Fibroblast of villous mesenchyme (primary cell): ENCODE measurements around the gene VPS51. TPM values are rescaled to one million over a fixed set of nuclear protein-coding genes. Genes with fewer than 3 reads are reported as not detected.
A peak's percentile ranks its signal among the peaks of the same experiment; 100 is the strongest.
"Not testable (repeated sequence)": the region's sequence is repeated elsewhere in the genome, so short reads cannot be mapped to it uniquely, and the experiment has no call there.

Source experiments
- DNase-seq: peaks from one replicate; pipeline ENCODE4 v3.0.0-alpha.2; 2010; ENCODE audit warnings: low read depth
- H3K4me3 ChIP-seq: 2 replicates; pipeline ENCODE4 v1.5.1; 2011; ENCODE audit warnings: low read depth, mild to moderate bottlenecking, low read length
- total RNA-seq: library from RNA; depleted of rRNA; stranded (reverse); fragments of >200 nt; gene quantifications from 2 replicates; pipeline ENCODE4 v1.2.3, GENCODE V29; 2012
- TF ChIP-seq, protein P1 (sequence below): IDR thresholded peaks from 2 replicates; pipeline ENCODE4 v1.5.1; 2012; ENCODE audit warnings: low read depth, mild to moderate bottlenecking, low read length; ENCODE audit not compliant: insufficient read depth

VPS51 gene
- total RNA-seq, 1 donor: 104 TPM

DNA sequence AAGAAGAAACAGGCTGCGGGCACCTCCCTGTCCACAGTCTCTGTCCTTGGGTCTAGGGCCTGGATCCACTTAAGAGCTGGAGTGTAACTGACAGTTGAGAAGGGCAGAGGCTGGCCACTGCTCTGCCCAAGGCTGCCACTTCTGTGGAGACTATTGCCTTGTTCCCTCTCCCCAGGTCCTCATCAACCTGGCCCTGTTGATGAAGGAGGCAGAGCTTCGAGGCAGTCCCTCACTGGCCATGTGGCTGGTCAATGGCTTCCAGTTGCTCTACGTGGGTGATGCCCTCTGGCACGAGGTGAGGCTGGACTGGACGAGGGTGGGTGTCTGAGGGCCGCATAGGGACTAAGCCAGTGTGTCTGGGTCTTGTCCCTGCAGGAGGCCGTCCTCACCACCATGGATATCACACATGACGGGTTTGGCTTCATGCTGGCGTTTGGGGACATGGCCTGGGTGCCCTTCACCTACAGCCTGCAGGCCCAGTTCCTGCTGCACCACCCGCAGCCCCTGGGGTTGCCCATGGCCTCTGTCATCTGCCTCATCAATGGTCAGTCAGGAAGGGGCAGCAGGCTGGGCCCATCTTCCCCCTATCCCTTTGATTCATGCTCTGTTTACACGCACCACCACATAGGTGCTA, 18.6 kb downstream of the VPS51 start:
- H3K4me3 ChIP-seq: no peak overlapping the region
- DNase-seq: no peak
- TF ChIP-seq, protein P1, sequence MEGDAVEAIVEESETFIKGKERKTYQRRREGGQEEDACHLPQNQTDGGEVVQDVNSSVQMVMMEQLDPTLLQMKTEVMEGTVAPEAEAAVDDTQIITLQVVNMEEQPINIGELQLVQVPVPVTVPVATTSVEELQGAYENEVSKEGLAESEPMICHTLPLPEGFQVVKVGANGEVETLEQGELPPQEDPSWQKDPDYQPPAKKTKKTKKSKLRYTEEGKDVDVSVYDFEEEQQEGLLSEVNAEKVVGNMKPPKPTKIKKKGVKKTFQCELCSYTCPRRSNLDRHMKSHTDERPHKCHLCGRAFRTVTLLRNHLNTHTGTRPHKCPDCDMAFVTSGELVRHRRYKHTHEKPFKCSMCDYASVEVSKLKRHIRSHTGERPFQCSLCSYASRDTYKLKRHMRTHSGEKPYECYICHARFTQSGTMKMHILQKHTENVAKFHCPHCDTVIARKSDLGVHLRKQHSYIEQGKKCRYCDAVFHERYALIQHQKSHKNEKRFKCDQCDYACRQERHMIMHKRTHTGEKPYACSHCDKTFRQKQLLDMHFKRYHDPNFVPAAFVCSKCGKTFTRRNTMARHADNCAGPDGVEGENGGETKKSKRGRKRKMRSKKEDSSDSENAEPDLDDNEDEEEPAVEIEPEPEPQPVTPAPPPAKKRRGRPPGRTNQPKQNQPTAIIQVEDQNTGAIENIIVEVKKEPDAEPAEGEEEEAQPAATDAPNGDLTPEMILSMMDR: no peak

GRCh38 chr11:65115361-65116082, 19.5 kb downstream of the VPS51 start:
- no peak for DNase-seq
- no peak overlapping the region for H3K4me3 ChIP-seq
- TF ChIP-seq, protein P1: no peak

DNA sequence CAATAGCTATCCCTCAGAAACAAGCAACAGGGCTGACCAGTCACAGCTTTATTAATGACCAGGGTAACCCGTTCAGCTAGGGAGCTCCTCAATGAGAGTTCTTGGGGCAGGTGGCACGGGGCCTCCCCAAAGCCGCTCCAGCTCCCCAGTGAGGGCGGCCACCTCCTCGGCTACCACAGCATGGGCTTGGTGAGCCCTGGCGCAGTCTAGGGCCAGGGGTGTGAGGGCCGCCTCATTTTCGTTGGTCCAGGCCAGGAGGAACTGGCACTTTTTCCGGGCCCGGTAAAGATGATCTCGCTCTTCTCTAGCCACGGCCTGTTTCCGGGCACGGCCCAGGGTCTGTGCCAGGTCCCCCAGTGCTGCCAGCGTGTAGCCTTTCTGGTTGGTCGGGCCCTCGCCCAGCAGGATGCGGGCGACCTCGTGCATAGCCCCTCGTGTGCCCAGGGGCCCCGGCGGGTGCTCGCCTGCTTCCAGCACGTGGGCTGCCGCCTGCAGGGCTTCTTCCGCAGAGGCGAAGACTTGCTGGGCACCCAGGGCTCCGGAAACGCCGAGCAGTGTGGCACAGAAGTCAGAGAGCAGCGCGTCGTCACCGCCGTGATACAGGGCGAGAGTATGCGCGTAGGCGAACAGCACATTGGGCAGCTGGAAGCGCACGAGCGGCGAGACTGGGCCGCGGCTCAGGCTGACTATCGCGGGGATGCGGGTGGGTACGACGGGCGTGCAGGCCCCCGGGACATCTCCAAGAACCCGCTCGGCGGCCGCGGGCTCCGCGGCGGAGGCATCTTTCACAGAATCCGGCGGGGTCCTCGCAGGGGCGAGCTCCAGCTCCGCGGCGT, 20.6 kb downstream of the VPS51 start:
- peak; percentile 48 for DNase-seq
- TF ChIP-seq, protein P1: no peak

DNA sequence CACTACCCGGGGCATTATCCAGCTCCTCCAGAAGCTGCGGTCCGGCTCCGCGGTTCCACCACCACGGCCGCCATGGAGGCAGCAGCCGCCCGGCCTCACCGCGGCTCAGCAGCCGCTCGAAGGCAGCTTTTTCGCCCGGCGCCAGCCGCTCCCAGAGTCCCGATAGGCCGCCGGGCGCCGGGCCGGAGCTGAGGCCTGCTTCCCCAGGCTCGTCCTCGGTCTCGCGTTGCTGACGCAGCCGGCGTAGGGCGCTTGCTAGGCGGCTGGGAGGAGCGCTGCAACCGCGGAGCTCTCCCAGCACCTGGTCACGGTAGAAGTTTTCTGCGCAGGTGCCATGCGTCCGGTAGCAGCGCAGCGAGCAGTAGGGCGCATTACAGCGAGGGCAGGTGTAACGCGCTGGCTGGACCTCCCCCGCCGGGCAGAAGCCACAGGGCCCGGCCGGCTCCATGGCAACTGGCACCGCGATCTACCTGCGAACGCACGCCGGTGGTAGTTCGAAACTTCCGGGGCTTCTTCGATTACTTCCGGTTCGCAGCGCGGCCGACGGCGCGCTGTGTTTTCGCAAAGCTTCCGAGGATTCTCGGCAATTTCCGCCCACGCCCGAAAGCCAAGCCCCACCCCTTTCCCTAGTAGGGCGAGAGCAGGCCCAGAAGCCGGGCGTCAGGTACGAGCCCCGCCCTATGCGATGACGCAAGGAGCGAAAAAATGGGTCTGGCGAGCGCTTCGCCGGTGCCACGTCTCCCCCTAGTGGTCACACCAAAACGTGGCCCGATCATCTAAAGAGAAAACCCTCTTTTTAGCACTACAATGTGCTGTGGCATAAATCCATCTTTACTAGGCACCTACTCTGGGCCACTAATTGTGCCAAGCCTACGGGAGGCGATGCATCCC, 21.4 kb downstream of the VPS51 start, which contains the start of gene ZNHIT2:
Gene ZNHIT2, minus strand, starts transcription at position 496 of the 891 bp plus-strand sequence. Its CDS starts 48 bp downstream, at position 448.
- DNase-seq: peak; percentile 99
- H3K4me3 ChIP-seq: peak within 1 kb of the TSS; percentile 94
- TF ChIP-seq, protein P1: peak; percentile 90

More for the DNA sequence above, 20.6 kb downstream of the VPS51 start:
- H3K4me3 ChIP-seq: peak overlapping the region; percentile 94

- no peak for DNase-seq
- TF ChIP-seq, protein P1: no peak
- H3K4me3 ChIP-seq: no peak overlapping the region
These were observed 22.3 kb downstream of the VPS51 start for GRCh38 chr11:65118097-65118837.

- DNase-seq, H3K4me3 ChIP-seq: not testable (repeated sequence)
These were observed 23.1 kb downstream of the VPS51 start for GRCh38 chr11:65118891-65119669.
